NCI-H524 (cell line): ENCODE data around the gene KIAA0930.

ENCODE experiments used
- DNase-seq, 2 experiments: peaks; one replicate each; lab custom pipeline; 2025; lab: John Stamatoyannopoulos, UW

The KIAA0930 gene

GRCh38 chr22:45172881-45173585 lies 67.7 kb downstream of the KIAA0930 start:
- no peak for DNase-seq

- DNase-seq, result no peak
Measured at GRCh38 chr22:45171830-45172229, 68.9 kb downstream of the KIAA0930 start.

- DNase-seq, result no peak
Measured at GRCh38 chr22:45169591-45170466, 70.9 kb downstream of the KIAA0930 start.

- no peak for DNase-seq
Measured at GRCh38 chr22:45166932-45167331, 73.8 kb downstream of the KIAA0930 start.

- peak in 1 of 2 experiments; percentile 26 for DNase-seq
Measured at GRCh38 chr22:45164270-45165088, 76.2 kb downstream of the KIAA0930 start.

- DNase-seq, result peak; percentile 90 to 96
Measured at GRCh38 chr22:45163451-45164269, 77.0 kb downstream of the KIAA0930 start, which contains the start of gene NUP50. TSS of gene NUP50 (plus strand) at chr22:45163925. CDS start at chr22:45168178, 4,253 bp downstream.

- DNase-seq, result peak in 1 of 2 experiments; percentile 28
Measured at GRCh38 chr22:45163099-45163450, 77.6 kb downstream of the KIAA0930 start.

- DNase-seq, result no peak
Measured at GRCh38 chr22:45162531-45162930, 78.2 kb downstream of the KIAA0930 start.

GRCh38 chr22:45159652-45160462 lies 80.8 kb downstream of the KIAA0930 start:
- peak in 1 of 2 experiments; percentile 40 for DNase-seq

GRCh38 chr22:45157907-45158306 lies 82.8 kb downstream of the KIAA0930 start:
- DNase-seq, result no peak

- DNase-seq, result no peak
Measured at GRCh38 chr22:45155050-45155840, 85.4 kb downstream of the KIAA0930 start.

- DNase-seq, result no peak
Measured at GRCh38 chr22:45154383-45154782, 86.3 kb downstream of the KIAA0930 start.

GRCh38 chr22:45151503-45151902 lies 89.2 kb downstream of the KIAA0930 start:
- DNase-seq, result no peak

GRCh38 chr22:45150139-45150538 lies 90.6 kb downstream of the KIAA0930 start:
- no peak for DNase-seq

- DNase-seq, result no peak
Measured at GRCh38 chr22:45149671-45150070, 91.0 kb downstream of the KIAA0930 start.

GRCh38 chr22:45144916-45145315 lies 95.8 kb downstream of the KIAA0930 start:
- no peak for DNase-seq

GRCh38 chr22:45142376-45142775 lies 98.3 kb downstream of the KIAA0930 start:
- DNase-seq, result no peak
